HUES48 (cell line): ENCODE results near the gene CCDC80.
A peak's percentile ranks its signal among the peaks of the same experiment; 100 is the strongest.

Source experiments
- H3K27ac ChIP-seq: one replicate; pipeline ENCODE4 v1.7.0; 2013; ENCODE audit warnings: low read depth, low read length, inconsistent platforms
- H3K27me3 ChIP-seq: 2 replicates; pipeline ENCODE4 v1.6.1; 2013; ENCODE audit warnings: mild to moderate bottlenecking, low read length; ENCODE audit not compliant: control insufficient read depth, insufficient read depth
- H3K36me3 ChIP-seq: 2 replicates; pipeline ENCODE4 v1.6.1; 2013; ENCODE audit warnings: low read length; ENCODE audit not compliant: control insufficient read depth, insufficient read depth
- H3K4me1 ChIP-seq: 2 replicates; pipeline ENCODE4 v1.6.1; 2013; ENCODE audit warnings: mild to moderate bottlenecking, low read length; ENCODE audit not compliant: control insufficient read depth, insufficient read depth
- H3K4me3 ChIP-seq: 2 replicates; pipeline ENCODE4 v1.5.1; 2013; ENCODE audit warnings: mild to moderate bottlenecking, low read depth, low read length
- H3K9ac ChIP-seq: 2 replicates; pipeline ENCODE4 v1.6.1; 2013; ENCODE audit warnings: mild to moderate bottlenecking, low read depth, low read length, moderate library complexity
- H3K9me3 ChIP-seq: 2 replicates; pipeline ENCODE4 v1.6.1; 2013; ENCODE audit warnings: low read length; ENCODE audit not compliant: control insufficient read depth, insufficient read depth

Gene CCDC80, protein sequence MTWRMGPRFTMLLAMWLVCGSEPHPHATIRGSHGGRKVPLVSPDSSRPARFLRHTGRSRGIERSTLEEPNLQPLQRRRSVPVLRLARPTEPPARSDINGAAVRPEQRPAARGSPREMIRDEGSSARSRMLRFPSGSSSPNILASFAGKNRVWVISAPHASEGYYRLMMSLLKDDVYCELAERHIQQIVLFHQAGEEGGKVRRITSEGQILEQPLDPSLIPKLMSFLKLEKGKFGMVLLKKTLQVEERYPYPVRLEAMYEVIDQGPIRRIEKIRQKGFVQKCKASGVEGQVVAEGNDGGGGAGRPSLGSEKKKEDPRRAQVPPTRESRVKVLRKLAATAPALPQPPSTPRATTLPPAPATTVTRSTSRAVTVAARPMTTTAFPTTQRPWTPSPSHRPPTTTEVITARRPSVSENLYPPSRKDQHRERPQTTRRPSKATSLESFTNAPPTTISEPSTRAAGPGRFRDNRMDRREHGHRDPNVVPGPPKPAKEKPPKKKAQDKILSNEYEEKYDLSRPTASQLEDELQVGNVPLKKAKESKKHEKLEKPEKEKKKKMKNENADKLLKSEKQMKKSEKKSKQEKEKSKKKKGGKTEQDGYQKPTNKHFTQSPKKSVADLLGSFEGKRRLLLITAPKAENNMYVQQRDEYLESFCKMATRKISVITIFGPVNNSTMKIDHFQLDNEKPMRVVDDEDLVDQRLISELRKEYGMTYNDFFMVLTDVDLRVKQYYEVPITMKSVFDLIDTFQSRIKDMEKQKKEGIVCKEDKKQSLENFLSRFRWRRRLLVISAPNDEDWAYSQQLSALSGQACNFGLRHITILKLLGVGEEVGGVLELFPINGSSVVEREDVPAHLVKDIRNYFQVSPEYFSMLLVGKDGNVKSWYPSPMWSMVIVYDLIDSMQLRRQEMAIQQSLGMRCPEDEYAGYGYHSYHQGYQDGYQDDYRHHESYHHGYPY

DNA sequence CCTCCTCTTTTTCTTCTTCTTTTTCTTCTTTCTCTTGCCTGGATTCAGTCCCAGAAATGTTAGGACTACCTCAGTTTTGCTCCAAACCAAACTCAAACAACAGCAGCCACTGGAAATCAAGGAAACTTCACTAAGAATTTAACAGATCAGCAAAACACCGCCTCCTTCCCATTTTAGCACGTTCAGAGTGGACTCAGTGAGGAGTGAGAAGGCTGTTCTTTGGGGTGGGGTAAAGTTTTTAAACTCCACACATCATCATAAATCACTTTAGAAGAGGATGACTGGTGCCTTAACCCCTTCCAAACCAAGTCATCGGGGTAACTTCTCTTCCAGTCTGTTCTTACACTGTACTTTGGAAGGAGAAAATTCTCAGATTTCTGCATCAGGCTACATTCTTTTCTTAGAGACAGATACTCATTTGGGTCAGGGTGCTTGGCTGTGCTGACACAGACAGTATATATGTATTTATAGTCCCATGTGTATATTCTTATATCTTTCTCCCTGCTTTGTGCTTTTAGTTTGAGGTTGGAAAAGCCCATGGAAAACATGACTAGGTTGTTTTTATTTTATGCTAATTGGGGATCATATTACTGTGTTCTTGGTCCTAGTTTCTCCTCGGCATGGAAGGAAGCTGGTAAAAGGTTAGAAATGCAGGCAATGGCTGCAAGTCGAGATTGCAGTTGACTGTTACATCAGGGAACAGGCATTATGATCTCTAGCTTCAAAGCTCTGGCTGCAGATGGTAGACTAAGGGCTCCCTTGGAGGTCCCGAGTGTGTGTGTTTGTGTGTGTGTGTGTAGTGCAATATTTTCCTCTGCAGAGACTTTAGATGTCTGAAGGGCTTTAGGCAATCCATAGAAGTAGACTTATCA, at the start of gene CCDC80:
CCDC80 (minus strand) TSS at position 214 of the 872 bp plus-strand sequence. CDS start 1,238 bp downstream, outside the sequence.
- Histone ChIP-seq H3K9ac (peak within 1 kb of the TSS; percentile 62), H3K4me3 (no peak within 1 kb of the TSS; the same call in 1 of the 2 replicates)

DNA sequence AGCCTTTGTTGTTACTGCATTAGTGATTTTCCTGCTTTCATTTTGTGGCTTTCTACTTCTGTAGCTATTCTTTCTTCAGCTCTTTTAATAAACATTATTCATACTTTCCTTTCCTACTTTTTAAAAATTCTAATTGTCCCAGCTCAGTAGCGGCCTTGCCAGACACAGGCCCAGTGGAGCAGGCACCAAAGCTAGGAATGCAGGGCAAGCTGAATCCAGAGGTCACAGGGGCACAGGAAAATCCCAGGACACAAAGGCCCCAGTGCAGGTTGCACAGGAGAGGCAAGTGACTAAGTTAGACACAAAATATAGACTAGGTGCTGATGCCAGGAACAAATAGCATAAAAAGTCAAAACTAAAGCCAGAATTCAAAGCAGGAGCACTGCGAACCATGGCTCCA, 49.0 kb upstream of the CCDC80 start:
- Histone ChIP-seq H3K27ac (no peak overlapping the region), H3K4me1 (peaks cover 29% of the 10 kb centered on the region), H3K9ac (no peak overlapping the region)

More for the DNA sequence above, at the start of gene CCDC80:
- no peaks in the 10 kb centered on the region for H3K9me3 ChIP-seq
- no peaks in the 10 kb centered on the region for H3K27me3 ChIP-seq
- H3K27ac ChIP-seq: peak within 1 kb of the TSS; percentile 56
- H3K36me3 ChIP-seq: no peaks in the 10 kb centered on the region
- H3K4me1 ChIP-seq: peaks cover 40% of the 10 kb centered on the region

DNA sequence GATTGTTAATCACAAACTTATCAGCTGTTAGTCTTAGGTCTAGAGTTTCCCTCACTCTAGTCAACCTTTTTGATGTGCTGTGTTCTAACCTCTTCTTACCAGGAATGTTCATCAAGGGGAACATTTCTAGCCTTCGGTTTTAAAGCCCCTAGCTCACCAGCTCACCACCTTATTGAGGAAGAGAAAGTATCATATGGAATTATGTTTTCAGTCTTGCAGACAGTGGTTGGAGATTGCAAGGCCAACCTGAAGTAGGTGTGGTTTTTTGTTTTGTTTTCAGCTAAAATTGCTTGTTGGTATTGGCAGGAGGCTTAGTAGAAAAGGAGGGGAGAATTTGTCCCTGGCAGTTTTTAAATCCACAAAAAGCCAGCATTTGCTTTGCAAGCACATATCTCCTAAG, 48.4 kb upstream of the CCDC80 start:
- Histone ChIP-seq H3K4me3 (no peak overlapping the region), H3K9ac (no peak overlapping the region), H3K9me3 (no peaks in the 10 kb centered on the region), H3K27me3 (no peaks in the 10 kb centered on the region), H3K4me1 (peaks cover 29% of the 10 kb centered on the region), H3K27ac (no peak overlapping the region), H3K36me3 (no peaks in the 10 kb centered on the region)

More for the DNA sequence above, 49.0 kb upstream of the CCDC80 start:
- H3K27me3 ChIP-seq: no peaks in the 10 kb centered on the region
- H3K36me3 ChIP-seq: no peaks in the 10 kb centered on the region
- H3K9me3 ChIP-seq: no peaks in the 10 kb centered on the region
- no peak overlapping the region for H3K4me3 ChIP-seq

DNA sequence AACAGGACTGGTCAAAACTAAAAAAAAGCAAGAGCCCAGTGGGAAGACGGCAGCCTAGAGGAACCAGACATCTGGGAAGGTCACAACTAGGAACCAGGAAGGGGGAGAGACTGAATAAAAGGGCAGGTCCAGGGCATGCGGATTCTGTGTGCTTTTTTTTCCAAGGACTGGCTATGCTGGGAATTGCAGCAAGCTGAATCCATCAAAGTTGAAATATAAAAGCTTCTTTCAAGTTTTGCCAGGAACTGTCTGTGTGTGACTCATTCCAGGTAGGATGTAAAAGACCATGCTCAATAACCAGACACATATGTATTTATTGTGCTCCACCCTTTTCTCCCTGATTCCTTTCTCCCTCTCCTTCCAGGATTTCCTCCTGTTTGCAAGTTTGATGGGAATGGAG, 47.9 kb upstream of the CCDC80 start:
- Histone ChIP-seq H3K9ac (no peak overlapping the region), H3K9me3 (no peaks in the 10 kb centered on the region), H3K27ac (no peak overlapping the region), H3K4me1 (peaks cover 29% of the 10 kb centered on the region), H3K36me3 (no peaks in the 10 kb centered on the region), H3K27me3 (no peaks in the 10 kb centered on the region), H3K4me3 (no peak overlapping the region)

DNA sequence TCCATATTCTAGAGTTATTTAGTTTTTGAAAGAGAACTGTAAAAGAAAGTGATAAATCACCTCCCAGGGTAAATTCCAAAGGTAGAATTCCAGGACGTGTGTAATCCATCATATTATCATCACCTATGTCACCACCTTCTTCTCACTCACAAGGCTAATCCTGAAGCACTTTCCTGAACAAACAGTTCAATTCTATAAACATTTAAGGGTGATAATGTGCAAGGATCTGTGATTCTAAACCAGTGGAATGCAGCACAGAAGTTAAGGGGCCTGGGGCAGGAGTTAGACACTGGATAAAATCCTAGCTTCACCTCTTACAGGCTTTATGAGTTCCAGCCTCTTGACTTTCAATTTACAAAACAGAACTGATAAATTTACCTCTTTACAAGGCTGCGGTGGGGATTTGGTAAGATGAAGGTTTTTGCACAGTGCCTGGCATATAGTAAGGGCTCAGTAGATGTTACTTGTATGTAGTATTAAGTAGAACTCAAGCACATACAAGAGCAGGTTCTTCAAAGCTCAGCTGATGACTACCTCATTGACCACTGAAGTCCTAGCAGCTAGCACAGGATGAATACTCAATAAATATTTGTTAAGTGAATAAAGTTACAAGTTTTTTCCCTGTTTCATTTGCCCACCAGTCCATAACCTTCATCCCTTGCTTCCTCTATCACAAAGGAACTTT, 47.3 kb upstream of the CCDC80 start:
- no peaks in the 10 kb centered on the region for H3K9me3 ChIP-seq
- H3K36me3 ChIP-seq: no peaks in the 10 kb centered on the region
- H3K9ac ChIP-seq: no peak overlapping the region
- no peaks in the 10 kb centered on the region for H3K27me3 ChIP-seq
- no peak overlapping the region for H3K27ac ChIP-seq
- no peak overlapping the region for H3K4me3 ChIP-seq
- H3K4me1 ChIP-seq: peaks cover 29% of the 10 kb centered on the region

DNA sequence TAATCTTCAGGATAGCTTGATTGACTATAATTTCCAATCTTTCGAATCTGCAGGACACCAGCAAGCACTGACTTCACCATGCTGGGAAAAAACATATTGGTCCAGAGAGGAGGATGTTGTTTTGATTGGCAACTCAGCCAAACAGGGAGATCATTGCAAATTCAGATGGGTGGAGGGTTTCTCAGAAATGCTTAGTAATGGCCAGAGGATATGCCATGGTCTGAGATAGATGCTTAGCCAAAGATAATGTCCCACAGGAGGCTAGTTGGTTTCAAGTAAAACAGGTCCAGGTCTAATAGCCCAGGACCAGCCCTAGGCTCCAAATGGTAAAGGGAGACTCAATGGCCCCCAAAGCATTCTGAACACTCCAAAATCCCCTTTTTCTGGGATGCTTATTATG, 46.7 kb upstream of the CCDC80 start:
- Histone ChIP-seq H3K36me3 (no peaks in the 10 kb centered on the region), H3K9ac (no peak overlapping the region), H3K4me1 (peaks cover 29% of the 10 kb centered on the region)

DNA sequence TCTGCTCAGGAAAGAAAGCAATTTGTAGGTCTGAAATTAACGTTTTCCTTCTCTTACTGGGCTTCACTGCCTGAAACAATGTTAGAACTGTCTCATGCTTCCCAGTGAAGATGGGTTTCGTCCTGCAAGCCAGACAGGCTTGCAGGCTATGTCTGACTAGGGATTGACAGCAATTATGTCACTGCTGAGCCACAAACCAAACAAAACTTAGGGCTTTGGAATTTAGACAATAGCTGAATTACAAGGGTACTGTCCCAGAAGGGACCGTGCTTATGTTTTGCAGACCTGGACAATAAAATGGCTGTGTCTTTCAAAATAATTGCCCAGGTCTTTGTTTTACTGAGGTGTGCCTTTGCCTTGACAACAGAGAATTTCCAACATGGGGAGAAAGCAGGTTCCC, 46.3 kb upstream of the CCDC80 start:
- Histone ChIP-seq H3K36me3 (no peaks in the 10 kb centered on the region), H3K4me1 (peaks cover 29% of the 10 kb centered on the region), H3K4me3 (no peak overlapping the region), H3K27ac (no peak overlapping the region), H3K9ac (no peak overlapping the region), H3K9me3 (no peaks in the 10 kb centered on the region), H3K27me3 (no peaks in the 10 kb centered on the region)

More for the DNA sequence above, 46.7 kb upstream of the CCDC80 start:
- Histone ChIP-seq H3K27me3 (no peaks in the 10 kb centered on the region), H3K9me3 (no peaks in the 10 kb centered on the region), H3K27ac (no peak overlapping the region), H3K4me3 (no peak overlapping the region)

DNA sequence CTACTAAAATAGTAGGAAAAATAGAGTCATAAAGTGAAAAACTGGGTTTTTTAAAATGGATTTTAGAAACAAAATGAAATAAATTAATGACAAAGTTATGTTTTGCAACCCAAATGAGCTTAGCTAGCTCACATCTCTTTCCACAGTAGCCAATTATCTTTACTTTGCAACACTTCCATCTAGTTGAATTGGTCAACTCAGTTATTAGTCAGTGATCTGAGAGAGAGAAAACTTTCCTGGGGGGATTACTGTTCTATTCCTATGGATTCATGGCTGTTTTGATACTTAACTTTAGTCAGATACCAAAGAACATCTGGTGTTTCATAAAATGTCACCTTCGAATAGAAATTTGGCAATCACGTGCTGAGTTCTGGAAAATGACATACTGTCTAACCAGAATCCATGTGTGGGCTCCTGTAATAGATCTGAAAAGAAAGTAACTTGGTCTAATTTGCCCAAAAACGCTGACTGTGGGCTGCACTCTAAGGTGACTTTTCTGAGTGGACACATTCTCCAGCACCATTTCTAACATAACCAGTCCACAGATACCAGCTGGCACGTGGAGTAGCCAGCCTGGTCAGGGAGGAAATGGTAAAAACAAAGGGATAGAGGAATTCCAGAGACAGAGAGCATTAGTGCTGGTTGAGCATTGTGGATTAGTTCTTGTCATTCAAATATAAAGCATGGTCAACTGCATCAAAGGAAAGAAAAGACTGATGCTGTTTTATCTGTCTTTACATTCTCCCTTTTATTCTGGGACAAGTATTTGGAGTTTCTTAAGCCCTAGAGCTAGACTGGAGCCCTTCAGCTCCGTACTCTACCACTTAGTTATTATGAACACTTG, 45.2 kb upstream of the CCDC80 start:
- H3K9me3 ChIP-seq: no peaks in the 10 kb centered on the region
- H3K9ac ChIP-seq: no peak overlapping the region
- H3K27ac ChIP-seq: no peak overlapping the region
- no peak overlapping the region for H3K4me3 ChIP-seq
- H3K4me1 ChIP-seq: peaks cover 29% of the 10 kb centered on the region
- H3K36me3 ChIP-seq: no peaks in the 10 kb centered on the region
- H3K27me3 ChIP-seq: no peaks in the 10 kb centered on the region

DNA sequence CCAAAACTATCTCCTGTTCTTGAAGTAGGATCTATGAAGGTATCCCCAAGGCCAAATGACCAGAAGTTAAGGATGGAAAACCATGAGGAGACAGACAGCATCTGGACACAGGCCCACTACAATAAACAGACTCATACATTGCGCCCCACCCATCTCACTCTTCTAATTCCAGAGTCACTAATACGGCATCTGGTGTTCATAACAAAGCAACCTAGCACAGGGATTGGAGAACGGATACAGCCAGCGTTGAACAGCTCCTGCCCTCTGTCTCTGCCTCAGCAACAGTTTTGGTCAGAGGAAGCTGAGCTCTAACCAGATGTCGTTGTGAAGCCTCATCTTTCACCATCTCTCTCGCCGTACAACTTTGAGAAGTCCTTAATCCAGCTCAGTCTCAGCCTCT, 44.5 kb upstream of the CCDC80 start:
- no peak overlapping the region for H3K4me3 ChIP-seq

More for the DNA sequence above, 44.5 kb upstream of the CCDC80 start:
- Histone ChIP-seq H3K27me3 (no peaks in the 10 kb centered on the region), H3K9me3 (no peaks in the 10 kb centered on the region), H3K4me1 (peaks cover 29% of the 10 kb centered on the region), H3K36me3 (no peaks in the 10 kb centered on the region), H3K27ac (no peak overlapping the region), H3K9ac (no peak overlapping the region)
